H9 (cell line): ENCODE results near the gene SCNN1B. TPM values are rescaled to one million over a fixed set of nuclear protein-coding genes. Genes with fewer than 3 reads are reported as not detected.

ENCODE experiments used
- DNase-seq: peaks from one replicate; pipeline ENCODE4 v3.0.0-alpha.2; 2017
- H2AFZ ChIP-seq: one replicate; pipeline ENCODE4 v1.6.1; 2013; ENCODE audit warnings: mild to moderate bottlenecking, low read length, control low read depth, moderate library complexity
- H2AK5ac ChIP-seq: 2 replicates; pipeline ENCODE4 v1.6.1; 2013; ENCODE audit warnings: low read length, control low read depth, mixed read lengths; ENCODE audit not compliant: insufficient read length
- H2BK120ac ChIP-seq: one replicate; pipeline ENCODE4 v1.6.1; 2013; ENCODE audit warnings: low read depth, mild to moderate bottlenecking, low read length, control low read depth, inconsistent platforms; ENCODE audit not compliant: poor library complexity, severe bottlenecking
- H2BK12ac ChIP-seq: 2 replicates; pipeline ENCODE4 v1.6.1; 2013; ENCODE audit warnings: low read length, control low read depth, mixed read lengths, low read depth; ENCODE audit not compliant: insufficient read length
- H2BK15ac ChIP-seq: 2 replicates; pipeline ENCODE4 v1.6.1; 2013; ENCODE audit warnings: low read depth, low read length, control low read depth
- H2BK20ac ChIP-seq: one replicate; pipeline ENCODE4 v1.6.1; 2013; ENCODE audit warnings: low read depth, mild to moderate bottlenecking, low read length, control low read depth, inconsistent platforms; ENCODE audit not compliant: poor library complexity, severe bottlenecking
- H2BK5ac ChIP-seq: 2 replicates; pipeline ENCODE4 v1.6.1; 2013; ENCODE audit warnings: low read length, control low read depth, mixed read lengths; ENCODE audit not compliant: insufficient read length
- H3K14ac ChIP-seq: 2 replicates; pipeline ENCODE4 v1.6.1; 2013; ENCODE audit warnings: low read length, control low read depth; ENCODE audit not compliant: insufficient read depth
- H3K18ac ChIP-seq: 2 replicates; pipeline ENCODE4 v1.6.1; 2013; ENCODE audit warnings: low read depth, mild to moderate bottlenecking, mixed read lengths, low read length, control low read depth; ENCODE audit not compliant: insufficient read length
- H3K23ac ChIP-seq: 2 replicates; pipeline ENCODE4 v1.6.1; 2013; ENCODE audit warnings: low read length, control low read depth, mixed read lengths, low read depth; ENCODE audit not compliant: insufficient read length
- H3K23me2 ChIP-seq: 2 replicates; pipeline ENCODE4 v1.6.1; 2013; ENCODE audit warnings: low read depth, mild to moderate bottlenecking, mixed read lengths, low read length, control low read depth; ENCODE audit not compliant: insufficient read length, poor library complexity, severe bottlenecking
- H3K27ac ChIP-seq: 2 replicates; pipeline ENCODE4 v1.5.1; 2013; ENCODE audit warnings: low read length, control low read depth, mixed read lengths, low read depth; ENCODE audit not compliant: insufficient read length
- H3K27me3 ChIP-seq: 2 replicates; pipeline ENCODE4 v1.6.1; 2013; ENCODE audit warnings: low read length, control low read depth, inconsistent platforms; ENCODE audit not compliant: insufficient read depth
- H3K4ac ChIP-seq: 2 replicates; pipeline ENCODE4 v1.6.1; 2013; ENCODE audit warnings: low read depth, mild to moderate bottlenecking, control low read depth, inconsistent platforms, low read length, moderate library complexity
- H3K4me1 ChIP-seq: 2 replicates; pipeline ENCODE4 v1.6.1; 2013; ENCODE audit warnings: low read length, control low read depth, inconsistent platforms; ENCODE audit not compliant: insufficient read depth
- H3K4me2 ChIP-seq: 2 replicates; pipeline ENCODE4 v1.6.1; 2013; ENCODE audit warnings: low read length, control low read depth, mixed read lengths; ENCODE audit not compliant: insufficient read length, insufficient read depth
- H3K56ac ChIP-seq: 2 replicates; pipeline ENCODE4 v1.6.1; 2013; ENCODE audit warnings: low read depth, mild to moderate bottlenecking, mixed read lengths, low read length, control low read depth; ENCODE audit not compliant: insufficient read length
- H3K79me1 ChIP-seq: 2 replicates; pipeline ENCODE4 v1.6.1; 2013; ENCODE audit warnings: low read depth, mild to moderate bottlenecking, moderate library complexity, low read length, control low read depth, inconsistent platforms; ENCODE audit not compliant: insufficient read depth, poor library complexity, severe bottlenecking
- H3K79me2 ChIP-seq: 2 replicates; pipeline ENCODE4 v1.6.1; 2013; ENCODE audit warnings: low read length, control low read depth, inconsistent platforms; ENCODE audit not compliant: insufficient read depth
- H3K9ac ChIP-seq: 2 replicates; pipeline ENCODE4 v1.6.1; 2013; ENCODE audit warnings: low read length, control low read depth, mixed read lengths; ENCODE audit not compliant: insufficient read length; ENCODE audit errors: extremely low read depth
- H3K9me3 ChIP-seq: one replicate; pipeline ENCODE4 v1.6.1; 2013; ENCODE audit warnings: low read depth, low read length, inconsistent platforms; ENCODE audit not compliant: control insufficient read depth
- H3T11ph ChIP-seq: one replicate; pipeline ENCODE4 v1.6.1; 2013; ENCODE audit warnings: mild to moderate bottlenecking, low read length, control low read depth, inconsistent platforms
- H4K20me1 ChIP-seq: one replicate; pipeline ENCODE4 v1.6.1; 2013; ENCODE audit not compliant: control insufficient read depth, insufficient read length, insufficient read depth
- H4K5ac ChIP-seq: 2 replicates; pipeline ENCODE4 v1.6.1; 2013; ENCODE audit warnings: low read depth, mild to moderate bottlenecking, mixed read lengths, low read length, control low read depth; ENCODE audit not compliant: insufficient read length
- H4K8ac ChIP-seq: replicated peaks from 2 replicates; pipeline ENCODE4 v1.6.1; 2013; ENCODE audit warnings: low read length, control low read depth, mixed read lengths, low read depth; ENCODE audit not compliant: insufficient read length
- H4K91ac ChIP-seq: 2 replicates; pipeline ENCODE4 v1.6.1; 2013; ENCODE audit warnings: low read depth, mild to moderate bottlenecking, moderate library complexity, mixed read lengths, low read length, control low read depth; ENCODE audit not compliant: insufficient read length
- H3K27ac Mint-ChIP-seq, 3 experiments: 2 replicates in 2 of 3; 3 replicates in 1 of 3; pipeline ENCODE4 v1.8.0; 2020 to 2021; ENCODE audit warnings: mixed read lengths in 3 of 3, mild to moderate bottlenecking in 1 of 3, moderate library complexity in 1 of 3
- H3K27me3 Mint-ChIP-seq: 2 replicates; pipeline ENCODE4 v1.8.0; 2021; ENCODE audit warnings: low read depth, mild to moderate bottlenecking, moderate library complexity, mixed read lengths
- H3K36me3 Mint-ChIP-seq, 3 experiments: 2 replicates in 2 of 3; 3 replicates in 1 of 3; pipeline ENCODE4 v1.8.0; 2020 to 2021; ENCODE audit warnings: low read depth in 3 of 3, mixed read lengths in 3 of 3; ENCODE audit not compliant: insufficient read depth in 1 of 3
- H3K4me1 Mint-ChIP-seq, 2 experiments: 2 replicates each; pipeline ENCODE4 v1.8.0; 2020; ENCODE audit warnings: mixed read lengths in 2 of 2
- H3K4me3 Mint-ChIP-seq, 2 experiments: 2 replicates in 1 of 2; 3 replicates in 1 of 2; pipeline ENCODE4 v1.8.0; 2020 to 2021; ENCODE audit warnings: mild to moderate bottlenecking in 2 of 2, mixed read lengths in 2 of 2, moderate library complexity in 1 of 2
- H3K9me3 Mint-ChIP-seq, 2 experiments: 2 replicates in 1 of 2; 3 replicates in 1 of 2; pipeline ENCODE4 v1.8.0; 2020; ENCODE audit warnings: mild to moderate bottlenecking in 2 of 2, mixed read lengths in 2 of 2, moderate library complexity in 1 of 2
- CTCF ChIP-seq: fragments of 200-600 bp; sonication (generic); conservative IDR thresholded peaks from 3 replicates; pipeline ENCODE4 v1.8.0; 2021; ENCODE audit warnings: antibody characterized with exemption, mild to moderate bottlenecking
- WGBS: extraction: QIAGEN DNeasy Blood & Tissue Kit; methylation state at CpG from one replicate; pipeline ENCODE4 v1.1.7; 2013; ENCODE audit warnings: missing lambda C conversion rate, low lambda C conversion rate, mixed read lengths; ENCODE audit not compliant: insufficient read length; ENCODE audit errors: extremely low coverage; 5-methylcytosine and 5-hydroxymethylcytosine counted together
- total RNA-seq: library from RNA; stranded (reverse); gene quantifications from 2 replicates; pipeline ENCODE4 v1.2.1, GENCODE V29; 2021

Gene SCNN1B
- total RNA-seq, 1 experiment from 2014 or later = 0.11 TPM

DNA sequence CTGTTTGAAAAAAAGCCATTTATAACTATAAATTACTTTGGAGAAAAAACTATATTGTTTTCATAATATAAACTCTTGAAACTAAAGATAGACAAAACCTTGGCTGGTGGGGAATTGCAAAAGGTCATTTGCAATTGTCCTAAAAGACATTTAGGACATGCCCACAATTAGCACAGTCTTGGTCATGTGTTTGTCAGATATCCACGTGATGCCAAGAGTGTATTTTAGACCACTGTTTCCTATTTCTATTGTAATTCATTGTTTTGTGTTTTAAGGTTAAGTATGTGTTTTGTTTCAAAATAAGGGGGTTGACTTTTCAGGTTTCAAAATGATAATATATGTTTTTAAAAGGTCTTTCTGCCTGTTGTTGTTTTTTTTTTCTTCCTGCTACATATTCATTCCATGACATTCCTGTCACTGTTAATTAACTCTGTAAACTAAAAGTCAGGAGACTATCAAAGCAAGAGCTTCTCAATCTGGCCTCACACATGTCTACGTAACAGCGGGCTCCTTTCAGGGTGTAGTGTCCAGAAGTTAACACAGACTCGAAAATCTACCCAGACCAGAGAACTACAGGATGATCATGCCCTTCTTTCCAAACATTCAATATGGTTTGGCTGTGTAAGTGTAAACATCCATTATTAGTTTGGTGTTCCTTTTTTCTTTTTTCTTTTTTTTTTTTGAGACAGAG lies 92.2 kb downstream of the SCNN1B start:
- Histone ChIP-seq H4K5ac (no peak overlapping the region), H2AK5ac (no peak overlapping the region), H2BK120ac (no peak overlapping the region), H3K4me2 (no peak overlapping the region), H3K4me1 (peaks cover 5% of the 10 kb centered on the region; the same call in 1 of the 2 replicates), H2BK5ac (no peak overlapping the region), H3K14ac (no peak overlapping the region), H3K79me1 (no peaks in the 10 kb centered on the region), H3K18ac (no peak overlapping the region), H4K8ac (no peak overlapping the region), H3K27ac (no peak overlapping the region), H2BK15ac (no peak overlapping the region), H3K9ac (no peak overlapping the region), H2AFZ (no peak overlapping the region), H2BK20ac (no peak overlapping the region), H4K91ac (no peak overlapping the region), H3K4ac (no peak overlapping the region), H3K23ac (no peak overlapping the region), H3K9me3 (no peaks in the 10 kb centered on the region), H3T11ph (no peak overlapping the region), H3K79me2 (no peaks in the 10 kb centered on the region), H3K27me3 (no peaks in the 10 kb centered on the region), H4K20me1 (no peaks in the 10 kb centered on the region), H3K23me2 (no peaks in the 10 kb centered on the region), H2BK12ac (no peak overlapping the region), H3K56ac (no peak overlapping the region)
- H3K27me3 Mint-ChIP-seq = no peaks in the 10 kb centered on the region
- TF ChIP-seq CTCF = no peak
- no peak overlapping the region; a peak in 1 of 7 replicates for H3K27ac Mint-ChIP-seq
- peaks cover 14 to 66% (median 38%) of the 10 kb centered on the region in 3 experiments for H3K36me3 Mint-ChIP-seq
- no peaks in the 10 kb centered on the region for H3K9me3 Mint-ChIP-seq
- no peak for DNase-seq
- no peak overlapping the region for H3K4me3 Mint-ChIP-seq
- H3K4me1 Mint-ChIP-seq = peaks cover 10 to 16% of the 10 kb centered on the region in 2 experiments
- no CpG with 5 or more reads among the region's 4 CpGs for WGBS
